ENCODE measurements around the gene OBSCN. TPM values are rescaled to one million over a fixed set of nuclear protein-coding genes. Genes with fewer than 3 reads are reported as not detected.

OBSCN gene
- polyA plus RNA-seq, 1 donor from 2014 or later = 2.3 TPM

- H3K4me1 Mint-ChIP-seq = peaks cover 0 to 3% (median 0%) of the 10 kb centered on the region in 3 donors
- peaks cover 1% of the 10 kb centered on the region for H3K36me3 Mint-ChIP-seq
- H3K9me3 Mint-ChIP-seq = no peaks in the 10 kb centered on the region
- H3K27ac Mint-ChIP-seq = no peak overlapping the region
- no peaks in the 10 kb centered on the region for H3K27me3 Mint-ChIP-seq
- H3K4me3 Mint-ChIP-seq = no peak overlapping the region
These were observed 145.9 kb downstream of the OBSCN start for GRCh38 chr1:228353601-228354371.

GRCh38 chr1:228354390-228355320 is 146.8 kb downstream of the OBSCN start:
- Mint-ChIP-seq H3K36me3 (peaks cover 1% of the 10 kb centered on the region), H3K4me1 (peaks cover 0 to 3% (median 0%) of the 10 kb centered on the region in 3 donors), H3K27me3 (no peaks in the 10 kb centered on the region), H3K9me3 (no peaks in the 10 kb centered on the region), H3K27ac (no peak overlapping the region), H3K4me3 (no peak overlapping the region)

GRCh38 chr1:228356897-228357680 is 149.2 kb downstream of the OBSCN start:
- peaks cover 0 to 3% (median 0%) of the 10 kb centered on the region in 3 donors for H3K4me1 Mint-ChIP-seq
- H3K4me3 Mint-ChIP-seq = no peak overlapping the region
- no peaks in the 10 kb centered on the region for H3K27me3 Mint-ChIP-seq
- H3K27ac Mint-ChIP-seq = no peak overlapping the region
- H3K9me3 Mint-ChIP-seq = no peaks in the 10 kb centered on the region
- peaks cover 1% of the 10 kb centered on the region for H3K36me3 Mint-ChIP-seq

GRCh38 chr1:228358039-228358763 is 150.4 kb downstream of the OBSCN start:
- Mint-ChIP-seq H3K27me3 (no peaks in the 10 kb centered on the region), H3K27ac (peak overlapping the region in 1 of 3 donors; percentile 67), H3K4me1 (peaks cover 0 to 3% (median 0%) of the 10 kb centered on the region in 3 donors), H3K36me3 (no peaks in the 10 kb centered on the region), H3K9me3 (no peaks in the 10 kb centered on the region), H3K4me3 (no peak overlapping the region)

GRCh38 chr1:228358764-228359612 is 151.1 kb downstream of the OBSCN start:
- Mint-ChIP-seq H3K4me1 (peaks cover 0 to 3% (median 0%) of the 10 kb centered on the region in 3 donors), H3K27me3 (no peaks in the 10 kb centered on the region), H3K4me3 (no peak overlapping the region), H3K27ac (no peak overlapping the region), H3K9me3 (no peaks in the 10 kb centered on the region), H3K36me3 (no peaks in the 10 kb centered on the region)

- Mint-ChIP-seq H3K4me3 (peak overlapping the region in 1 of 4 donors; percentile 17), H3K4me1 (peaks cover 0 to 2% (median 0%) of the 10 kb centered on the region in 3 donors), H3K9me3 (no peaks in the 10 kb centered on the region), H3K27ac (no peak overlapping the region), H3K27me3 (no peaks in the 10 kb centered on the region), H3K36me3 (no peaks in the 10 kb centered on the region)
These were observed 152.0 kb downstream of the OBSCN start for GRCh38 chr1:228359613-228360532.

- Mint-ChIP-seq H3K4me3 (no peak overlapping the region), H3K36me3 (no peaks in the 10 kb centered on the region), H3K4me1 (peaks cover 0 to 1% (median 0%) of the 10 kb centered on the region in 3 donors), H3K9me3 (no peaks in the 10 kb centered on the region), H3K27me3 (no peaks in the 10 kb centered on the region), H3K27ac (peak overlapping the region in 1 of 3 donors; percentile 31)
These were observed 152.9 kb downstream of the OBSCN start for GRCh38 chr1:228360533-228361313.

GRCh38 chr1:228361314-228362140 is 153.7 kb downstream of the OBSCN start:
- H3K9me3 Mint-ChIP-seq = no peaks in the 10 kb centered on the region
- no peak overlapping the region for H3K4me3 Mint-ChIP-seq
- H3K4me1 Mint-ChIP-seq = peaks cover 0 to 1% (median 0%) of the 10 kb centered on the region in 3 donors
- no peaks in the 10 kb centered on the region for H3K36me3 Mint-ChIP-seq
- peak overlapping the region in 1 of 3 donors; percentile 31 for H3K27ac Mint-ChIP-seq
- no peaks in the 10 kb centered on the region for H3K27me3 Mint-ChIP-seq

GRCh38 chr1:228362141-228362883 is 154.5 kb downstream of the OBSCN start:
- H3K27ac Mint-ChIP-seq = no peak overlapping the region
- H3K27me3 Mint-ChIP-seq = no peaks in the 10 kb centered on the region
- H3K4me3 Mint-ChIP-seq = no peak overlapping the region
- H3K9me3 Mint-ChIP-seq = no peaks in the 10 kb centered on the region
- peaks cover 0 to 1% (median 0%) of the 10 kb centered on the region in 3 donors for H3K4me1 Mint-ChIP-seq
- H3K36me3 Mint-ChIP-seq = no peaks in the 10 kb centered on the region

GRCh38 chr1:228362884-228363450 is 155.1 kb downstream of the OBSCN start:
- Mint-ChIP-seq H3K9me3 (no peaks in the 10 kb centered on the region), H3K27me3 (no peaks in the 10 kb centered on the region), H3K27ac (no peak overlapping the region), H3K4me1 (peaks cover 0 to 2% (median 0%) of the 10 kb centered on the region in 3 donors), H3K36me3 (no peaks in the 10 kb centered on the region), H3K4me3 (no peak overlapping the region)

GRCh38 chr1:228363686-228364067 is 155.8 kb downstream of the OBSCN start:
- H3K27me3 Mint-ChIP-seq = no peaks in the 10 kb centered on the region

More at GRCh38 chr1:228363686-228364067, 155.8 kb downstream of the OBSCN start:
- Mint-ChIP-seq H3K27ac (no peak overlapping the region), H3K4me3 (no peak overlapping the region), H3K36me3 (no peaks in the 10 kb centered on the region), H3K4me1 (peaks cover 0 to 2% (median 0%) of the 10 kb centered on the region in 3 donors), H3K9me3 (no peaks in the 10 kb centered on the region)

Measured in IgD-negative memory B cell (primary cell).